SU-DHL-6 (cell line): Measurements from ENCODE around the gene SUGCT.

Source experiments
- CTCF ChIP-seq: fragments of 200-600 bp; sonication (generic); IDR thresholded peaks from one replicate; pipeline ENCODE4 v1.5.1; 2017; ENCODE audit warnings: antibody characterized with exemption, mild to moderate bottlenecking, low read length, moderate library complexity; ENCODE audit not compliant: insufficient read depth, poor library complexity, severe bottlenecking
- EZH2phosphoT487 ChIP-seq: fragments of 200-600 bp; sonication (generic), shearing (Covaris generic); conservative IDR thresholded peaks from 2 replicates; pipeline ENCODE4 v1.6.1; 2018; ENCODE audit warnings: mild to moderate bottlenecking, antibody characterized with exemption, low read length, moderate library complexity, mixed read lengths

- TF ChIP-seq CTCF (no peak), EZH2phosphoT487 (no peak)
Observed at GRCh38 chr7:40297741-40298311, 163.0 kb downstream of the SUGCT start.
